ENCODE data around the gene MT1B. TPM values are rescaled to one million over a fixed set of nuclear protein-coding genes. Genes with fewer than 3 reads are reported as not detected.
"Not testable (repeated sequence)": the region's sequence is repeated elsewhere in the genome, so short reads cannot be mapped to it uniquely, and the experiment has no call there.

Gene MT1B
- total RNA-seq, 6 experiments from 2014 or later = 1.6 to 7.7 (median 2.2) TPM; not detected in 3

- intact Hi-C loops (cut with DNase I) = no loop called here
- no peak for ATAC-seq
- no peak overlapping the region for H3K4me3 ChIP-seq
- peaks cover 0 to 13% (median 0%) of the 10 kb centered on the region in 4 donors for H3K36me3 ChIP-seq
- no peak for TF ChIP-seq POLR2A (IDR thresholded peaks at IDR 0.05)
- TF ChIP-seq, protein P1, sequence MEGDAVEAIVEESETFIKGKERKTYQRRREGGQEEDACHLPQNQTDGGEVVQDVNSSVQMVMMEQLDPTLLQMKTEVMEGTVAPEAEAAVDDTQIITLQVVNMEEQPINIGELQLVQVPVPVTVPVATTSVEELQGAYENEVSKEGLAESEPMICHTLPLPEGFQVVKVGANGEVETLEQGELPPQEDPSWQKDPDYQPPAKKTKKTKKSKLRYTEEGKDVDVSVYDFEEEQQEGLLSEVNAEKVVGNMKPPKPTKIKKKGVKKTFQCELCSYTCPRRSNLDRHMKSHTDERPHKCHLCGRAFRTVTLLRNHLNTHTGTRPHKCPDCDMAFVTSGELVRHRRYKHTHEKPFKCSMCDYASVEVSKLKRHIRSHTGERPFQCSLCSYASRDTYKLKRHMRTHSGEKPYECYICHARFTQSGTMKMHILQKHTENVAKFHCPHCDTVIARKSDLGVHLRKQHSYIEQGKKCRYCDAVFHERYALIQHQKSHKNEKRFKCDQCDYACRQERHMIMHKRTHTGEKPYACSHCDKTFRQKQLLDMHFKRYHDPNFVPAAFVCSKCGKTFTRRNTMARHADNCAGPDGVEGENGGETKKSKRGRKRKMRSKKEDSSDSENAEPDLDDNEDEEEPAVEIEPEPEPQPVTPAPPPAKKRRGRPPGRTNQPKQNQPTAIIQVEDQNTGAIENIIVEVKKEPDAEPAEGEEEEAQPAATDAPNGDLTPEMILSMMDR (IDR thresholded peaks at IDR 0.05) = no peak
- WGBS (ENCODE audit: insufficient coverage, low coverage, low lambda C conversion rate, missing lambda C conversion rate) = 51% methylated on average over 31 of the region's 48 CpGs
- H3K4me1 ChIP-seq = peaks cover 0 to 8% (median 0%) of the 10 kb centered on the region in 4 donors
- H3K27me3 ChIP-seq = no peaks in the 10 kb centered on the region
- H3K27ac ChIP-seq = no peak overlapping the region
- no peaks in the 10 kb centered on the region for H3K9me3 ChIP-seq
- no peak for DNase-seq
Measured at GRCh38 chr16:56662357-56663354, 11.0 kb downstream of the MT1B start.

DNA sequence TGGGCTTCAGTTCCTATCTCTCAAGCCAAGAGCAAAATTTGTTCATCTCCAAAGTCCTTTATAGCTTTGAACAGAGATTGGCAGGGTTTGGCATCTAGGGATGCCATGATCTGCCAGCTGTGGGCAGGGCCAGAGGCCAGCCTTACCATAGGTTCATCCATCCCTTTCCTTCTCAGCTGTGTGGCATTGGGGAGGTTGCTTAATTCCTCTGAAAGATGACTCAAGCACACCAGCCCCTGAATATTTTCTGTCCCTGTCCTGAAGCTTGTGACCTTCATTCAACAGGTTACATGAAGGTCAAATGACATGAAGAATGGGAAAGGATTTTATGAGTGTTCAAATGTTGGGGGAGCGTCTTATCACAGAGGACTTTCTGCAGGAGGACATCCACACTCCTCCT, 12.8 kb downstream of the MT1B start:
- DNase-seq (peak in 1 of 3 donors; percentile 57), ATAC-seq (peak in 2 of 4 donors; percentile 1 to 5)
- H3K9me3 ChIP-seq = no peaks in the 10 kb centered on the region
- H3K27ac ChIP-seq = no peak overlapping the region
- intact Hi-C loops (cut with DNase I) = no loop called here
- no CpG with 5 or more reads among the region's 1 CpG for WGBS (ENCODE audit: insufficient coverage, low coverage, low lambda C conversion rate, missing lambda C conversion rate)
- H3K27me3 ChIP-seq = no peaks in the 10 kb centered on the region
- H3K36me3 ChIP-seq = peaks cover 0 to 3% (median 0%) of the 10 kb centered on the region in 4 donors
- peaks cover 0 to 9% (median 0%) of the 10 kb centered on the region in 4 donors for H3K4me1 ChIP-seq
- H3K4me3 ChIP-seq = no peak overlapping the region
- TF ChIP-seq, protein P1 (IDR thresholded peaks at IDR 0.05) = no peak
- no peak for TF ChIP-seq POLR2A (IDR thresholded peaks at IDR 0.05)

DNA sequence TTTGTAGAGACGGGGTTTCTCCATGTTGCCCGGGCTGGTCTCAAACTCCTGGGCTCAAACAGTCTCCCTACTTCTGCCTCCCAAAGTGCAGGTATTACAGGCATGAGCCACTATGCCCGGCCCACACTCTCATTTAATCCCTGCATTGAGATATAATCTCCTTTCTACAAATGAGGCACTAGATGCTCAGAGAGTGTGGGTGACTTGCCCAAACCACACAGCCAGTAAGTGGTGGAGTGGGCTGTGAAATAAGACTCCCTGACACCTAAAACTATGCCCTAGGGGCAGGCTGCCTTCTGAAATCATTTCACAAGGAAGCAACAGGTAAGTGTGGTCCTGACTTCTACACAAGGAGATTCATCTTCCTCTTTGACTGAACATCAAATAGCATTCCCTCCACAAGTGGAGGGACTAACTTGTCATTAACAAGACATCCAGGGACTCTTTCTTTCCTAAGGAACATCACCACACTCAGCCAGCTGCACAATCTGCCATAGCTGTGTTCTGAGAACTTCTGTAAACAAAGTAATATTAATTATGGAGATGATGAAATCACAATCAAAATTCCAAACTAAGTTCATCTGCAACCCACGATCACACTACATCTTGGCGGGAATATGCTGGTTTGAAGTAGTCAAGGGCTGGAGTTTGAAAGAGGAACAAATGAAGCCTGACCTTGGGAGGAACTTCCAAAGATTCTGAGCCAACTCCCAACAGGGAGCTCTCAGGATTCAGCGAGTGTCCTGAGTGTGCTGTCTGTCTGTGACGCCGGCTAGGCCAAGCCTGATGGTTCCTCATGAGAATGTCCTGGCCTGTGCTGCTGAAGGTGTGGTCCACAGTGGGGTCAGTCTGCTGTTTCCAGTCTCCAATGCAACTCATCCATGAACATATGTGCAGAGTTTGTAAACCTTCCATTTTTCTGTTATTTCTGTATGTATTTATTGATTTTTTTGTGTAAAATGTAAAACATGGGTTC, 13.9 kb downstream of the MT1B start:
- H3K9me3 ChIP-seq; H3K4me1 ChIP-seq; H3K27me3 ChIP-seq; H3K36me3 ChIP-seq; intact Hi-C loops (cut with DNase I): not testable (repeated sequence)
- 67% methylated on average over 5 of the region's 8 CpGs for WGBS (ENCODE audit: insufficient coverage, low coverage, low lambda C conversion rate, missing lambda C conversion rate)
- ATAC-seq = peak in 2 of 4 donors; percentile 4 to 9
- H3K27ac ChIP-seq = peak overlapping the region in 1 of 3 donors; percentile 88
- H3K4me3 ChIP-seq = peak overlapping the region in 2 of 3 donors; percentile 73 to 85
- DNase-seq = peak in 2 of 3 donors; percentile 73 to 76

DNA sequence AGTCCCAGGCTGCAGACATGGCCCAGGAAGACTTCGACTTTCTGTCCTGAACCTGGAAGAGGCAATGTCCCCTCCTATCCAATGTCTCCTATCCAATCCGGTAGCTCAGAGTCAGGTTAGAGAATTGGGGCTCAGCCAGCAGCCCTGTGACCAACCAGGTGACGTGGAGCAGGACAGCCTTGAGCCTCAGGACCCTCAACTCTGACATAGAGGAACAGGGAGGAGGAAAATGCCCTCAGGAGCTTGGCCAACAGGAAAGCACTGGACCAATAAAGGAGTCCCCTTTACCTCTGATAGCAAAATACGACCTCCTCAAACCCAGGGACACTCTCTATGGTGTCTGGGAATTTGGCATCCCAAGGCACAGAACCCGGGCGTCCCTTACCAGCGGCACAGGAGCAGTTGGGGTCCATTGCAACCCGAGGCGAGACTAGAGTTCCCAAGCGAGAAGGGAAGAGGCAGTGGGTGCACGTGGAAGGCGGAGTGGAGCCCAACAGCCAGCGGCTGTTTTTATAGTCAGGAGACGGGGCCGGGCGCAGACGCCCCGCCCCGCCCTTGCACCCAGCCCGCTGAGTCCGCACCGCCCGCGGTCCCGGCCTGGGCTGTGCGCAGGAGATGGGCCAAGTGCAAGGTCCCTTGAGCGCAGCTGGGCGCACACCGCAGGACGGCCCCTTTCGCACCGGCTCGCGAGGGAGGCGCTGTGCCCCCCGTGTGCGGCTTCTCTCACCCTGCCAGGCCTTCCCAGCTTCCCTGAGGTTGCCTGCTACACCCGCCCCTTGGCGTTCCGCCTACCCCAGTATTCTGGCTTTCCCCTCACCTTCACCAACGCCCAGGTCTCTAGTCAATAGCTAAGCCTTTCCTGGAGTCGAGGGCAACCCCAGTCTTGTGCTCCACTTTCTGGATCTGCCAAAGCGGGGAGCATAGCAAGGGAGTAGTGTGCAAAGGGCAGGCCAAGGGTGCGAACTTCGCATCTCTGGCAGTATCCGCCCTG, 16.2 kb downstream of the MT1B start, which contains the start of gene MT1G:
TSS of gene MT1G (minus strand) at position 485 of the 991 bp plus-strand sequence. CDS start at position 413, 72 bp downstream.
- Histone ChIP-seq H3K9me3 (no peaks in the 10 kb centered on the region), H3K36me3 (no peaks in the 10 kb centered on the region), H3K4me1 (peaks cover 0 to 9% (median 0%) of the 10 kb centered on the region in 4 donors), H3K4me3 (peak within 1 kb of the TSS; percentile 45 to 85 (median 73)), H3K27me3 (no peaks in the 10 kb centered on the region), H3K27ac (peak within 1 kb of the TSS in 2 of 3 donors; percentile 69 to 88)
- DNase-seq (peak; percentile 89 to 97 (median 96)), ATAC-seq (peak; percentile 69 to 86 (median 80))
- WGBS (ENCODE audit: insufficient coverage, low coverage, low lambda C conversion rate, missing lambda C conversion rate) = 18% methylated on average over 20 of the region's 46 CpGs
- TF ChIP-seq, protein P1 (IDR thresholded peaks at IDR 0.05) = peak in 1 of 4 donors; percentile 11
- peak; percentile 99 for TF ChIP-seq POLR2A (IDR thresholded peaks at IDR 0.05)
- intact Hi-C loops (cut with DNase I) = no loop called here

Data from right lobe of liver (tissue), 6 donors.